Endothelial cell of umbilical vein (primary cell): Measurements from ENCODE around the gene PPP4R4. TPM values are rescaled to one million over a fixed set of nuclear protein-coding genes. Genes with fewer than 3 reads are reported as not detected.
"Not testable (repeated sequence)": the region's sequence is repeated elsewhere in the genome, so short reads cannot be mapped to it uniquely, and the experiment has no call there.

Source experiments
- BruUV-seq: library from RNA; stranded (reverse); fragments of 400-500 nt; replicated peaks from 2 replicates; lab custom pipeline; 2021; lab: Mats Ljungman, UMichigan
- CTCF ChIA-PET: fragments of 300-600, 350-600 bp; sonication (Branson Sonifier 250); formaldehyde crosslinking; loops from one replicate; lab custom pipeline; 2021; ENCODE audit warnings: antibody characterized with exemption, inconsistent platforms; lab: Charles Lee
- POLR2A ChIA-PET: fragments of 300-600, 350-600 bp; sonication (Branson Sonifier 250); formaldehyde crosslinking; loops from one replicate; lab custom pipeline; 2021; ENCODE audit warnings: antibody characterized with exemption, inconsistent platforms; lab: Charles Lee
- DNase-seq: peaks from one replicate; pipeline ENCODE4 v3.0.0-alpha.2; 2011; ENCODE audit warnings: low read depth, low spot score
- FAIRE-seq: peaks from 2 replicates; lab custom pipeline; 2011; peaks lifted over from hg19 to GRCh38; lab: Jason Lieb, UNC
- H2AFZ ChIP-seq: 2 replicates; pipeline ENCODE4 v1.6.0; 2012; ENCODE audit warnings: low read depth, low read length, control low read depth, inconsistent platforms
- H3K27ac ChIP-seq: 2 replicates; pipeline ENCODE4 v1.5.1; 2011; ENCODE audit warnings: low read depth, mild to moderate bottlenecking, control low read depth, low read length, moderate library complexity; ENCODE audit not compliant: insufficient read depth
- H3K27me3 ChIP-seq, 2 experiments: 2 replicates each; pipeline versions ENCODE4 v1.6.0 to v1.6.1; 2011; ENCODE audit warnings: low read length in 2 of 2, mixed read lengths in 1 of 2; ENCODE audit not compliant: control insufficient read depth in 2 of 2, insufficient read depth in 2 of 2
- H3K36me3 ChIP-seq, 2 experiments: 2 replicates in 1 of 2; 3 replicates in 1 of 2; pipeline ENCODE4 v1.5.1; 2011; ENCODE audit warnings: low read length in 2 of 2, mild to moderate bottlenecking in 1 of 2, moderate library complexity in 1 of 2; ENCODE audit not compliant: control insufficient read depth in 2 of 2, insufficient read depth in 2 of 2; ENCODE audit errors: extremely low read depth in 1 of 2
- H3K4me1 ChIP-seq: 3 replicates; pipeline ENCODE4 v1.5.1; 2011; ENCODE audit warnings: mild to moderate bottlenecking, low read length; ENCODE audit not compliant: control insufficient read depth, insufficient read depth; ENCODE audit errors: extremely low read depth
- H3K4me2 ChIP-seq: 2 replicates; pipeline ENCODE4 v1.6.1; 2011; ENCODE audit warnings: low read length, control low read depth, mixed read lengths; ENCODE audit not compliant: insufficient read depth
- H3K4me3 ChIP-seq, 3 experiments: fragments of 200-600 bp in 1 of 3; sonication (generic), shearing (Covaris generic) in 1 of 3; replicated peaks in 1 of 3; 2 replicates each; pipeline ENCODE4 v1.5.1; 2011 to 2016; ENCODE audit warnings: control low read depth in 3 of 3, low read length in 3 of 3, mild to moderate bottlenecking in 2 of 3, inconsistent platforms in 1 of 3, low read depth in 1 of 3, moderate library complexity in 1 of 3; ENCODE audit not compliant: insufficient read depth in 1 of 3
- H3K79me2 ChIP-seq: 2 replicates; pipeline ENCODE4 v1.6.0; 2012; ENCODE audit warnings: low read length, inconsistent platforms; ENCODE audit not compliant: control insufficient read depth, insufficient read depth
- H3K9ac ChIP-seq: replicated peaks from 2 replicates; pipeline ENCODE3; 2011; ENCODE audit warnings: low read length, control low read depth; ENCODE audit not compliant: insufficient read depth; ENCODE audit errors: extremely low read depth
- H3K9me1 ChIP-seq: replicated peaks from 3 replicates; pipeline ENCODE4 v1.6.0; 2011; ENCODE audit warnings: mild to moderate bottlenecking, low read length; ENCODE audit not compliant: control insufficient read depth, insufficient read depth; ENCODE audit errors: extremely low read depth
- H3K9me3 ChIP-seq: replicated peaks from 2 replicates; pipeline ENCODE4 v1.5.1; 2012; ENCODE audit warnings: low read length, inconsistent platforms; ENCODE audit not compliant: control insufficient read depth, insufficient read depth
- H4K20me1 ChIP-seq: replicated peaks from 2 replicates; pipeline ENCODE3; 2011; ENCODE audit warnings: mild to moderate bottlenecking, low read length; ENCODE audit not compliant: control insufficient read depth, insufficient read depth; ENCODE audit errors: extremely low read depth
- CTCF ChIP-seq, 2 donors: IDR thresholded peaks; 1 replicate in 1 of 2; 2 replicates in 1 of 2; pipeline ENCODE4 v1.5.1; 2011; ENCODE audit warnings: low read length in 2 of 2, mild to moderate bottlenecking in 2 of 2, moderate library complexity in 2 of 2, control low read depth in 1 of 2, inconsistent platforms in 1 of 2, low read depth in 1 of 2; ENCODE audit not compliant: insufficient read depth in 1 of 2; ENCODE audit errors: extremely low read depth in 1 of 2
- EZH2 ChIP-seq: IDR thresholded peaks from 2 replicates; pipeline ENCODE4 v1.6.1; 2012; ENCODE audit warnings: borderline replicate concordance, low read depth, mild to moderate bottlenecking, moderate library complexity, low read length, inconsistent platforms; ENCODE audit not compliant: severe bottlenecking
- FOS ChIP-seq: IDR thresholded peaks from 2 replicates; pipeline ENCODE4 v1.6.1; 2011; ENCODE audit warnings: mild to moderate bottlenecking, low read length, moderate library complexity, borderline replicate concordance; ENCODE audit not compliant: insufficient read depth
- GATA2 ChIP-seq: IDR thresholded peaks from 2 replicates; pipeline ENCODE4 v1.7.0; 2011; ENCODE audit warnings: low read depth, mild to moderate bottlenecking, moderate library complexity, mixed read lengths, low read length; ENCODE audit not compliant: insufficient read length, insufficient read depth
- JUN ChIP-seq: IDR thresholded peaks from 2 replicates; pipeline ENCODE4 v1.6.1; 2011; ENCODE audit warnings: borderline replicate concordance, low read depth; ENCODE audit not compliant: insufficient read length, insufficient read depth
- MAX ChIP-seq: IDR thresholded peaks from 2 replicates; pipeline ENCODE4 v1.6.1; 2011; ENCODE audit not compliant: insufficient read depth, insufficient read length
- MYC ChIP-seq: IDR thresholded peaks from one replicate; pipeline ENCODE4 v1.6.1; 2011; ENCODE audit warnings: mild to moderate bottlenecking, low read depth, low read length
- POLR2A ChIP-seq: IDR thresholded peaks from 2 replicates; pipeline ENCODE4 v1.6.1; 2012; ENCODE audit warnings: low read depth, mild to moderate bottlenecking, control low read depth, low read length
- POLR2AphosphoS5 ChIP-seq: IDR thresholded peaks from 2 replicates; pipeline ENCODE4 v1.6.1; 2012; ENCODE audit warnings: low read depth, mild to moderate bottlenecking, control low read depth, low read length, moderate library complexity; ENCODE audit not compliant: insufficient read depth
- dilution Hi-C: fragments of 300-500 bp; cut with MboI; formaldehyde crosslinking; loops from one replicate; pipeline ENCODE4 v1.15.0; 2019; ENCODE audit warnings: low sequenced_read_pairs; ENCODE audit not compliant: extremely low pct_ligation_motif_present
- intact Hi-C: fragments of 100-400 bp; cut with micrococcal nuclease; formaldehyde crosslinking; loops from one replicate; pipeline ENCODE4 v1.10.0; 2022
- polyA plus RNA-seq, 4 experiments: library from polyadenylated mRNA; depleted of rRNA in 3 of 4; stranded (reverse) in 3 of 4; unstranded in 1 of 4; fragments of >200 nt; gene quantifications; 2 replicates each; pipeline versions ENCODE4 v1.2.1 to v1.2.3, GENCODE V29; 2011 to 2012; ENCODE audit warnings: missing spikeins in 1 of 4
- total RNA-seq: library from RNA; stranded (reverse); gene quantifications from 2 replicates; pipeline ENCODE4 v1.2.3, GENCODE V29; 2021

Gene PPP4R4
- total and polyA plus RNA-seq, 2 donors (not counting 3 experiments of a cell fraction or from before 2014, with no cell fraction given), result not detected

- dilution Hi-C loops, result loop anchor here (10.0 kb wide), 1 partner anchor 53 kb away; no protein-coding TSS in a partner anchor
- no TSS peak for BruUV-seq
- ChIA-PET POLR2A (no interaction called here), CTCF (no interaction called here)
- Histone ChIP-seq H4K20me1 (no peaks in the 10 kb centered on the region), H3K9me3 (no peaks in the 10 kb centered on the region), H3K4me3 (no peak overlapping the region), H3K27me3 (no peaks in the 10 kb centered on the region), H3K9me1 (no peaks in the 10 kb centered on the region), H3K9ac (no peak overlapping the region), H2AFZ (no peak overlapping the region), H3K4me1 (no peaks in the 10 kb centered on the region), H3K27ac (no peak overlapping the region), H3K79me2 (no peaks in the 10 kb centered on the region), H3K36me3 (no peaks in the 10 kb centered on the region), H3K4me2 (no peak overlapping the region)
- FAIRE-seq (no peak), DNase-seq (no peak)
- TF ChIP-seq MAX (no peak), FOS (no peak), JUN (no peak), MYC (no peak), POLR2AphosphoS5 (no peak), CTCF (IDR thresholded peaks at IDR 0.05; ENCODE audit: extremely low read depth in 1 of 2, insufficient read depth in 1 of 2, low read depth in 1 of 2, low read length in 2 of 2) (no peak), POLR2A (no peak), GATA2 (no peak), EZH2 (no peak)
- intact Hi-C loops, result no loop called here
Observed at GRCh38 chr14:94267352-94267751, 93.2 kb downstream of the PPP4R4 start.

GRCh38 chr14:94268582-94268981 lies 94.5 kb downstream of the PPP4R4 start:
- H3K27me3 ChIP-seq, H3K27ac ChIP-seq, DNase-seq, FAIRE-seq, H2AFZ ChIP-seq, POLR2A ChIA-PET, H3K4me3 ChIP-seq, intact Hi-C loops, H4K20me1 ChIP-seq, BruUV-seq, H3K36me3 ChIP-seq, H3K9me3 ChIP-seq, H3K4me1 ChIP-seq, H3K9ac ChIP-seq, CTCF ChIA-PET, H3K4me2 ChIP-seq, H3K79me2 ChIP-seq, H3K9me1 ChIP-seq: not testable (repeated sequence)
- dilution Hi-C loops, result loop anchor here (10.0 kb wide), 1 partner anchor 54 kb away; no protein-coding TSS in a partner anchor
